Measurements from ENCODE around the gene MTERF4. TPM values are rescaled to one million over a fixed set of nuclear protein-coding genes. Genes with fewer than 3 reads are reported as not detected.

Gene MTERF4
- polyA plus RNA-seq, 1 donor from 2014 or later = 142 TPM

- no peaks in the 10 kb centered on the region for H3K9me3 ChIP-seq (ENCODE audit: low read length)
- TF ChIP-seq EZH2 (IDR thresholded peaks at IDR 0.05; ENCODE audit: borderline replicate concordance, insufficient read depth, low read length, poor library complexity, severe bottlenecking) (no peak), CTCF (IDR thresholded peaks at IDR 0.05; ENCODE audit: poor library complexity, severe bottlenecking) (no peak), EP300 (conservative IDR thresholded peaks at IDR 0.05; ENCODE audit: poor library complexity, severe bottlenecking) (no peak), MXI1 (conservative IDR thresholded peaks at IDR 0.05; ENCODE audit: poor library complexity, severe bottlenecking) (no peak), SMC3 (conservative IDR thresholded peaks at IDR 0.05; ENCODE audit: poor library complexity) (no peak), RAD21 (conservative IDR thresholded peaks at IDR 0.05) (no peak), POLR2AphosphoS5 (IDR thresholded peaks at IDR 0.05) (no peak), REST (IDR thresholded peaks at IDR 0.05; ENCODE audit: borderline replicate concordance) (no peak), TAF1 (IDR thresholded peaks at IDR 0.05; ENCODE audit: low read depth) (no peak)
- H3K9ac ChIP-seq (ENCODE audit: low read length) = no peak overlapping the region
- no peaks in the 10 kb centered on the region for H3K27me3 ChIP-seq (ENCODE audit: insufficient read depth, low read depth, low read length)
- H3K36me3 ChIP-seq (ENCODE audit: insufficient read depth, low read length) = no peaks in the 10 kb centered on the region
- H3K4me3 ChIP-seq (ENCODE audit: low read length) = no peak overlapping the region
- H2AFZ ChIP-seq (ENCODE audit: low read depth, low read length) = no peak overlapping the region
- H3F3A ChIP-seq (ENCODE audit: insufficient read depth, low read length, poor library complexity, severe bottlenecking) = no peaks in the 10 kb centered on the region
- H3K4me2 ChIP-seq (ENCODE audit: low read length) = no peak overlapping the region
- H3K9me2 ChIP-seq (ENCODE audit: insufficient read depth, low read length) = no peaks in the 10 kb centered on the region
- no peak overlapping the region for H3K27ac ChIP-seq (ENCODE audit: low read length)
- H3K79me2 ChIP-seq (replicated peaks; ENCODE audit: insufficient read depth, low read length) = no peaks in the 10 kb centered on the region
- H4K20me1 ChIP-seq (ENCODE audit: insufficient read depth) = no peaks in the 10 kb centered on the region
Observed at GRCh38 chr2:241141214-241141770, 39.2 kb upstream of the MTERF4 start.

GRCh38 chr2:241140445-241140840 lies 38.4 kb upstream of the MTERF4 start:
- H3F3A ChIP-seq (ENCODE audit: insufficient read depth, low read length, poor library complexity, severe bottlenecking) = no peaks in the 10 kb centered on the region
- H3K9me3 ChIP-seq (ENCODE audit: low read length) = no peaks in the 10 kb centered on the region
- H4K20me1 ChIP-seq (ENCODE audit: insufficient read depth) = no peaks in the 10 kb centered on the region
- no peaks in the 10 kb centered on the region for H3K79me2 ChIP-seq (replicated peaks; ENCODE audit: insufficient read depth, low read length)
- H3K27me3 ChIP-seq (ENCODE audit: insufficient read depth, low read depth, low read length) = no peaks in the 10 kb centered on the region
- no peaks in the 10 kb centered on the region for H3K36me3 ChIP-seq (ENCODE audit: insufficient read depth, low read length)
- H2AFZ ChIP-seq (ENCODE audit: low read depth, low read length) = no peak overlapping the region
- H3K9me2 ChIP-seq (ENCODE audit: insufficient read depth, low read length) = no peaks in the 10 kb centered on the region
- no peak overlapping the region for H3K4me2 ChIP-seq (ENCODE audit: low read length)
- no peak overlapping the region for H3K27ac ChIP-seq (ENCODE audit: low read length)
- no peak overlapping the region for H3K9ac ChIP-seq (ENCODE audit: low read length)
- no peak for TF ChIP-seq TAF1 (IDR thresholded peaks at IDR 0.05; ENCODE audit: low read depth)
- TF ChIP-seq MXI1 (conservative IDR thresholded peaks at IDR 0.05; ENCODE audit: poor library complexity, severe bottlenecking) = no peak
- TF ChIP-seq EP300 (conservative IDR thresholded peaks at IDR 0.05; ENCODE audit: poor library complexity, severe bottlenecking) = no peak
- no peak for TF ChIP-seq REST (IDR thresholded peaks at IDR 0.05; ENCODE audit: borderline replicate concordance)
- no peak for TF ChIP-seq RAD21 (conservative IDR thresholded peaks at IDR 0.05)
- no peak for TF ChIP-seq SMC3 (conservative IDR thresholded peaks at IDR 0.05; ENCODE audit: poor library complexity)
- TF ChIP-seq CTCF (IDR thresholded peaks at IDR 0.05; ENCODE audit: poor library complexity, severe bottlenecking) = no peak
- TF ChIP-seq EZH2 (IDR thresholded peaks at IDR 0.05; ENCODE audit: borderline replicate concordance, insufficient read depth, low read length, poor library complexity, severe bottlenecking) = no peak
- TF ChIP-seq POLR2AphosphoS5 (IDR thresholded peaks at IDR 0.05) = no peak
- H3K4me3 ChIP-seq (ENCODE audit: low read length) = no peak overlapping the region
